GM19193 (cell line): ENCODE results near the gene KTI12.

ENCODE experiments used
- POLR2A ChIP-seq: IDR thresholded peaks from 4 replicates; pipeline ENCODE4 v1.6.1; 2011; ENCODE audit not compliant: insufficient read depth, insufficient read length; ENCODE audit errors: extremely low read depth

KTI12 gene

DNA sequence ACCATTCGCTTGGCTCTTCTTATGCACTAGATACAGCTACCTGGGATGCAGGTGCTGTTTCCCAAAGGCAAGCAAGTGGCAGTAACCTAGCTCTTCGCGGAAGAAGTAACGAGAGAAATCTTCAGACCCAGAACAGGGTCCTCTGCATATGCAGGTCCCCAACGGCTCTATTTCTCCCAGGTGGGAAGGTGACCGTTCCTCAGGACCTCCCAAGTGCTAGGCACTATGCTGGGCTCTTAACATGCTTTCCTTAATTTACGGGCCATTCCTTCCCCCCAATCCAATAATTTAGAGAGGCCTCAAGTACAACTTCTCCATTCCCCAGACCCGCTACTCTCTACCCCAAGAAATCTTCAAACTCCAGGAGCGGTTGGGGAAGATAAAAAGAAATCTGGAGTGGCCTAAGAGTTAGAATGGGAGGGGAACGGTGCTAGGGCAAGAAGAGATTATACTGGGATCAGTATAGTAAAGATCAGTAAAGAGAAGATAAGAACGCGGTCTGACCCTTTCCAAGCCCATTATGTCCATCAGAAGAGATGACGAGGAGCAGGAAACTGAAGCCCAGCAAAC lies 21.0 kb upstream of the KTI12 start:
- TF ChIP-seq POLR2A = no peak

DNA sequence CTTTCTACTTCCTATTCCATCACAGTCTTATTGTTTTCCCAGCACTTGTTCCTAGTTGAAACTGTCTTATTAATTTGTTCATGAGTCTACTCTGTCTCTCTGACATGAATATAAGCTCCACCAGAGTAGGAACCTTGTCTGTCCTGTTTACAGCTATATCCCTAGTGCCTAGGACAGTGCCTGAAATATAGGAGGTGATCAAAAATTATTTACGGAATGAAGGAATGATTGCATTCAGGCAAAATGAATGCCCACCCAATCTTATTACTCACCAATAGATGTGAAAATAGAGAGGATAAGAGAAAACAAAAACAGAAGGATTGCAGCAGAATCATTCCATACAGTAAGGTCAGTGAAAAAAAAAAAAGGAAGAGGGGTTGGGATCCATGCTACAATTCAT lies 20.3 kb upstream of the KTI12 start:
- no peak for TF ChIP-seq POLR2A

DNA sequence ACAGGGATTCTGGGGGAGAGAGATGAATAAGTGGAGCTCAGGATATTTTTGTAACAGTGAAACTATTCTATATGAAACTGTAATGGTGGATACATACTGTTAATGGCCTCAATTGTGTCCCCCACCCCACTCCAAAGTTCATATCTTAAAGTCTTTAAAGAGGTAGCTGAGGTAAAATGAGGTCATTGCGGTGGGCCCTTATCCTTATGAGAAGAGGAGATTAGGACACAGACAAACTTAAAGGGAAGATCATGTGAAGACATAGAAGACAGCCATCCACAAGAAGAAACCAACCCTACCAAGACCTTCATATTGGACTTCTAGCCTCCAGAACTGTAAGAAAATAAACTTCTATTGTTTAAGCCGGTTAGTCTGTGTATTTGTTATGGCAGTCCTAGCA lies 11.6 kb upstream of the KTI12 start:
- TF ChIP-seq POLR2A = no peak

DNA sequence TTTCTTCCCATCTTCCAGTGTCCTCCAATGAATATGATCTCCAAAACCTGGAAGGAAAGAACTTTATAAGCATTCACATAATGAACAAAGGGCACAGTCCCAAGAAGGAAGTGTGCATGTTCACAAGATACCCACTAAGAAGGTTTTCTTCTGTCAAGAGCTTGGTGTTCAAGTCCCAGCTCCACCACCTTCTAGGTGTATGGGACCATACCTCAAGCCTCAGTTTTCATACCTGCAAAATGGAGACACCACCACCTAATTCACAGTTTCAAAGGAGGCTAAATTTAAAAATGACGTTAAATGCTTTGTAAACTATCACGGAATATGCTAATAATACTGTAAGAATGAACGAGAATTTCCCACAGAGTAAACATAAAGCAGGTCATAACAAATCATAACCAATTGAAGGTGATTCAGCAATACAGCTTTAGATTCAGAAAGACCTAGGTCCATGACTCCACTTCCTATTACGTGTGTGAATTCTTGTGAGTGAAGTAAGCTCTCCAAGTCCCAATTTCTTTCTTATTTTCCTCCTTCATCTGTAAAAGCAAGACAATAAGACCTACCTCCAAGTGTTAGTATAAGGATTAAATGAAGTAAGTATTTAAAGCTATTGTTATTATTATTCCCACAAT lies 8.1 kb upstream of the KTI12 start:
- no peak for TF ChIP-seq POLR2A

DNA sequence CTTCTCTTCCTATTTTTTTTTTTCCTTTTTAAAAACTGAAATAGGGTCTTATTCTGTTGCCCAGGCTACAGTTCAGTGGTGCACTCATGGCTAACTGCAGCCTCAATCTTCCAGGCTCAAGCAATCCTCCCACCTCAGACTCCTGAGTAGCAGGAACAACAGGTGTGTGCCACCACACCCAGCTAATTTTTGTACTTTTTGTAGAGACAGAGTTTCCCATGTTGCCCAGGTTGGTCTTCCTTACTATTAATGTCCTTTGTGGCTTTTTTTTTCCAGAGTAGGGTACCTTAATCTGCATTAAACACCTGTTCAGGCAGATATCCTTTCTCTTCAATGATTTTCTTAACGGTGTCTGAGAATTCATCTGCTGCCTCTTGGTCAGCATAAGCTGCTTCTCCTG lies 4.3 kb upstream of the KTI12 start:
- TF ChIP-seq POLR2A = no peak

DNA sequence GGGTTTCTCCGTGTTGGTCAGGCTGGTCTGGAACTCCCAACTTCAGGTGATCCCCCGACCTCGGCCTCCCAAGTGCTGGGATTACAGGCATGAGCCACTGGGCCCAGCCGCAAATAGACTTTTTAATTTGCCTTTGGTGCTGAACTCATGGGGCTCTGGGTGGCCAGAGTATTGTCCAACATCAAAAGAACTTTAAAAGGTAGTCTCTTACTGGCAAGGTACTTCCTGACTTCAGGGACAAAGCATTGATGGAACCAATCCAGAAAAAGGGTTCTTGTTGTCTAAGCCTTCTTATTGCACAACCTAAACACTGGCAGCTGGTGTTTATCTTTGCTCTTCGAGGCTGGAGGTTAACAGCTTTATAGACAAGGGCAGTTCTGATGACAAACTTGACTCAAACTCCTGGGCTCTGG lies 3.8 kb upstream of the KTI12 start:
- TF ChIP-seq POLR2A = no peak

GRCh38 chr1:52034050-52034384 lies 407 bp upstream of the KTI12 start:
- TF ChIP-seq POLR2A = no peak

DNA sequence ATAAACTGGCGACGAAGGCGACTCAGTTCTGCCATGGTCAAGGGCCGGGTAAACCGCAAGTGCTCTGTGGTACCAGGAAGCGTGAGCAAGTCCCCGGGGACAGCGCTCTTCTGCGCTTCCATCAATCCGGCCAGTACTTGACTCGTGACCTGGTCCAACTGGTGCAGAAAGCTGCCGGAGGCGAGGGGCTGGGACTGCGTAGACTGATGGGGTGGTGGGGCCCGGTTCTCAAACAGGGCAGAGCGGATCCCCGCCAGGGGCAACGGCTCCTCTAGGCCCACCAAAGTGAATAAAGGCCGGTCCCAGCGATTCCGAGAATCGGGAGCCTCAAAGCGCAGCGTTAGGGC lies 852 bp downstream of the KTI12 start:
- no peak for TF ChIP-seq POLR2A

DNA sequence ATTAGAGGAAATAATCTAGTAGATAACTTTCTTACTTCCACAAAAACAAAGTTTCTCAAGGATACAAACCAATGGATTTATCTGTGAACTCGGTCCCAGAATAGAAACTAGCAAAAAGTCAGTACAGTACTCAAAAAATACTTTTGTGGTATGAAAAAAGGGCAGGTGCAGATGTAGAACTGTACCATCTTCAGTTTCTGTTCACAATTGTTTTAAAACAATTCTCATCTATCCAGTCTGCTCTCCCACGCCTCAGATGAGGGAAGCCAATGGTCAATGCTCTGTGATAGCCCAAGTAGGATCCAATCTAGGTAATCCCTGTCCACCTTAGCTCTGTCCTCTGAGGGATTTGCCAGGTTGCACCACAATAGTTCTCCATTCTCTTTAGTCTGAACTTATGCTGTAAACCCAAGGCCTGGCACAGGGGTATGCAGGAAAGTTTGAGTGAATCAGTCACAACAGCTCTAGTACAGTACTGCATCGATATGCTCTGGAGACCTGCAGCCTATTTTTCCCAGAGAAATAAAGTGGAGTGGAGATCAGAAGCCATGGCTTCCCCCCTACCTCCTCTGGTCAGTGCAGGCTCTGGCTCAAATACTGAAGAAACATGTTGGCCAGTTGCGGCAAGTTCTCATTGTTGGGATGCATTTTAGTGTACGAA lies 1.4 kb downstream of the KTI12 start:
- TF ChIP-seq POLR2A = no peak

- TF ChIP-seq POLR2A = no peak
Measured at GRCh38 chr1:52028328-52028727, 5.3 kb downstream of the KTI12 start.

DNA sequence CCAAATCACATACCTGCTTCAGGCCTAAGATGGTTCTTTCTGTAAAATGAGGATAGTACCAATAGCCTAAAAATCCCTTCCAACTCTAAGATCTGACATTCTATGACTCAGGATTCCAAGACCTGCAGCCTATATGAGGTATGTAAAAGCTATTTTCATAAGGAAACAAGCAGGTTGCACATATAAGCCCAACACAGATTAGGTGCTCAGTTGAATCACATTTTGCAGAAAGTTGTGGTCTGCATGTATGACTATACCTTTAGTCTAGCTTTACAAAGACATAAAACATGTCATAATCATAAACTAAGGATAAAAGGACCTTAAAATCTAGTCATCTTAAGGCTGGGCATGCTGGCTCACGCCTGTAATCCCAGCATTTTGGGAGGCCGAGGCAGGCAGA lies 7.3 kb downstream of the KTI12 start:
- no peak for TF ChIP-seq POLR2A

DNA sequence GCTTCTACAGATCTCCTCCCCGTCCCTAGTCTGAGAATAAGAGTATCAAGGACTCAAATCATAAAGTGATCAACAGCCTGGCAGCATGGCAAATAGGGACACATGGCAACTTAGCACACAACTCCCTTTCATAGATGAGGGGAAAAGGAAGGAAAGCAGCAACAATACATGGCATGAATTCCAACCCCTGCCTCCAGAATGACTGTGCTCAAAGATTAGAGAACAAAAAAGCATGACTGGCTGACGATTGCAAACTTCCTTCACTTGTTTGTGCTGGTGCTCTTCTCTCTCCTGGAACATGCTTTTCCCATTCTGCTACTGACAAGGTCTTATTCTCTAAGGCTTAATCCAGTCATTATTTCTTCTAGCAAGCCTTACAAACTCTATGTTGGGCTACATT lies 11.5 kb downstream of the KTI12 start:
- TF ChIP-seq POLR2A = no peak

DNA sequence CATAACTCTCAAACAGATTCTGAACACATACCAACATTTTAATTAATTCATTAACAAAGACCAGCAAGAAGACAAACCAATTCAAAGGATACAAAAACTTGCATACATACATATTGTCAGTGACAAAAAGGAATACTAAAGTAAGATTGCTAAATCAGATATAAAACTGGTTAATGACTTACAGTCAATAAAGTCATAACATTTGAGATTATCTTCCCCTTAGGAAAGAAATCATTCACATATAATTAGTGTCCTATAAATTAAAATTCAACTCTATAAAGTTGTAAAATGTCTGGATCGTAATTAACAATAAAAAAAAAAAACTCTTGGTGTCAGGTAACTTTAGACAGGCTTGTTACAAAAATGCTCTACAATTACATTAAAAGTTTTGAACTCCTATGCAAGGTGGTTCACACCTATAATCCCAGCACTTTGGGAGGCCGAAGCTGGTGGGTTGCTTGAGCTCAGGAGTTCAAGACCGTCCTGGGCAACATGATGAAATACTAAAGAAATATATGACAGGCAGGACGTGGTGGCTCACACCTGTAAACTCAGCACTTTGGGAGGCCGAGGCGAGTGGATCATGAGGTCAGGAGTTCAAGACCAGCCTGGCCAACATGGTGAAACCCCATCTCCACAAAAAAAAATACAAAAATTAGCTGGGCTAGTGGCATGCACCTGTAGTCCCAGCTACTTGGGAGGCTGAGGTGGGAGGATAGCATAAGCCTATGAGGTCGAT lies 25.4 kb downstream of the KTI12 start:
- no peak for TF ChIP-seq POLR2A

GRCh38 chr1:52007215-52008002 lies 26.2 kb downstream of the KTI12 start:
- no peak for TF ChIP-seq POLR2A

GRCh38 chr1:52003877-52004276 lies 29.7 kb downstream of the KTI12 start:
- no peak for TF ChIP-seq POLR2A

DNA sequence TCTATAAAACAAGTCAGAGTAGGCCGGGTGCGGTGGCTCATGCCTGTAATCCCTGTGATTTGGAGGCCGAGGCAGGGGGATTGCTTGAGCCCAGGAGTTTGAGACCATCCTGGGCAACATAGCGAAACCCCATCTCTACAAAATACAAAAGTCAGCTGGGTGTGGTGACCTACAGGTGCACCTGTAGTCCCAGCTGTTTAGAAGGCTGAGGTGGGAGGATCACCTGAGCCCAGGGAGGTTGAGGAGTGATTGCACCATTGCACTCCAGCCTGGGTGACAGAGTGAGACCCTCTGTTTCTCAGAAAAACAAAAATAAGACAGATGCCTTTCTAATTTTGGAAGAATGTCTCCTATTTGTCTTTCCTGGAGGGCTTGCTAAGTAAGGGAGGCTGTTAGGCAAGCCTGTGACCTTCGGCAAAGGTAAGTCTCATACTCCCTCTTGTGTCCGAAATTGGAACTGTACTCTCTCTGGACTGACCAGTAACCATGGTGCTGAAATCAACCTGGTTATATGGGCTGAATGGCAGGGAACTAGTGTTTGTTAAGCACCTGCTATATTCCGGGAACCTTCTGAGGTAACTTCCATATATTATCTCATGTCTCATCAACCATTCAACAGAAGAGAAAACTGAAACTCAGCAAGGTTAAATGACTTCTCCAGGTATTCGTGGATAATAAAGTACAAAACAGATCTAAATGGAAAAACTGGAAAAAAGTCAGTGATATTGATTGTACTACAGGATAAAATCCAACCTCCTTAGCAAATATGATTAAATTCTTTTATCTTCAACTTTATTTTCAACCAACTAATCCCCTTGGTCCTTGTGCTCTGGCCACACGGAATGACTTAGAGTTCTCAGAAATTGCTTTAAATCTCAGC lies 31.3 kb downstream of the KTI12 start:
- TF ChIP-seq POLR2A = no peak
